SU-DHL-6 (cell line): ENCODE measurements around the gene COL4A1.

ENCODE experiments used
- H2AFZ ChIP-seq: fragments of 200-600 bp; sonication (generic); 2 replicates; pipeline ENCODE4 v1.6.1; 2014; ENCODE audit warnings: low read depth, mild to moderate bottlenecking, moderate library complexity, mixed read lengths, antibody characterized with exemption, low read length; ENCODE audit not compliant: severe bottlenecking
- H3F3A ChIP-seq: fragments of 200-600 bp; shearing (Covaris generic); 2 replicates; pipeline ENCODE4 v1.6.0; 2016; ENCODE audit warnings: antibody characterized with exemption, mild to moderate bottlenecking; ENCODE audit not compliant: insufficient read depth
- H3K27ac ChIP-seq: fragments of 200-600 bp; sonication (generic); 2 replicates; pipeline ENCODE4 v1.5.1; 2016; ENCODE audit warnings: low read depth, mild to moderate bottlenecking, low read length, moderate library complexity, mixed read lengths
- H3K27me3 ChIP-seq: fragments of 200-600 bp; sonication (generic), shearing (Covaris generic); 2 replicates; pipeline ENCODE4 v1.6.0; 2014; ENCODE audit warnings: mild to moderate bottlenecking, low read length
- H3K36me3 ChIP-seq: fragments of 200-600 bp; sonication (generic); 2 replicates; pipeline ENCODE4 v1.6.1; 2014; ENCODE audit warnings: mild to moderate bottlenecking, low read length, mixed read lengths
- H3K4me2 ChIP-seq: fragments of 300-600, 200-600 bp; shearing (Covaris generic), sonication (generic); 2 replicates; pipeline ENCODE4 v1.6.0; 2014; ENCODE audit warnings: low read length, low read depth, mild to moderate bottlenecking; ENCODE audit not compliant: poor library complexity, severe bottlenecking
- H3K4me3 ChIP-seq: fragments of 200-600 bp; sonication (generic); 2 replicates; pipeline ENCODE4 v1.5.1; 2014; ENCODE audit warnings: antibody characterized with exemption, low read length, mild to moderate bottlenecking, mixed read lengths; ENCODE audit not compliant: insufficient read depth, poor library complexity, severe bottlenecking
- H3K79me2 ChIP-seq: fragments of 200-600 bp; sonication (generic); 2 replicates; pipeline ENCODE4 v1.6.1; 2014; ENCODE audit warnings: mild to moderate bottlenecking, low read length, moderate library complexity; ENCODE audit not compliant: insufficient read depth
- H3K9ac ChIP-seq: fragments of 200-600 bp; sonication (generic); 2 replicates; pipeline ENCODE4 v1.7.0; 2014; ENCODE audit warnings: mild to moderate bottlenecking, low read length
- H3K9me2 ChIP-seq: fragments of 200-600 bp; sonication (generic); replicated peaks from 2 replicates; pipeline ENCODE4 v1.6.1; 2014; ENCODE audit warnings: low read length; ENCODE audit not compliant: insufficient read depth
- H3K9me3 ChIP-seq: fragments of 200-600 bp; sonication (generic); 2 replicates; pipeline ENCODE4 v1.6.1; 2014; ENCODE audit warnings: low read length, mixed read lengths; ENCODE audit not compliant: insufficient read depth
- H4K20me1 ChIP-seq: fragments of 200-600 bp; sonication (generic); 2 replicates; pipeline ENCODE4 v1.6.1; 2014; ENCODE audit warnings: low read depth, mild to moderate bottlenecking, antibody characterized with exemption, low read length, moderate library complexity, mixed read lengths
- EZH2phosphoT487 ChIP-seq: fragments of 200-600 bp; sonication (generic), shearing (Covaris generic); conservative IDR thresholded peaks from 2 replicates; pipeline ENCODE4 v1.6.1; 2018; ENCODE audit warnings: mild to moderate bottlenecking, antibody characterized with exemption, low read length, moderate library complexity, mixed read lengths
- TF ChIP-seq, protein P1 (sequence below): fragments of 200-600 bp; sonication (generic); IDR thresholded peaks from one replicate; pipeline ENCODE4 v1.5.1; 2017; ENCODE audit warnings: antibody characterized with exemption, mild to moderate bottlenecking, low read length, moderate library complexity; ENCODE audit not compliant: insufficient read depth, poor library complexity, severe bottlenecking

The COL4A1 gene

DNA sequence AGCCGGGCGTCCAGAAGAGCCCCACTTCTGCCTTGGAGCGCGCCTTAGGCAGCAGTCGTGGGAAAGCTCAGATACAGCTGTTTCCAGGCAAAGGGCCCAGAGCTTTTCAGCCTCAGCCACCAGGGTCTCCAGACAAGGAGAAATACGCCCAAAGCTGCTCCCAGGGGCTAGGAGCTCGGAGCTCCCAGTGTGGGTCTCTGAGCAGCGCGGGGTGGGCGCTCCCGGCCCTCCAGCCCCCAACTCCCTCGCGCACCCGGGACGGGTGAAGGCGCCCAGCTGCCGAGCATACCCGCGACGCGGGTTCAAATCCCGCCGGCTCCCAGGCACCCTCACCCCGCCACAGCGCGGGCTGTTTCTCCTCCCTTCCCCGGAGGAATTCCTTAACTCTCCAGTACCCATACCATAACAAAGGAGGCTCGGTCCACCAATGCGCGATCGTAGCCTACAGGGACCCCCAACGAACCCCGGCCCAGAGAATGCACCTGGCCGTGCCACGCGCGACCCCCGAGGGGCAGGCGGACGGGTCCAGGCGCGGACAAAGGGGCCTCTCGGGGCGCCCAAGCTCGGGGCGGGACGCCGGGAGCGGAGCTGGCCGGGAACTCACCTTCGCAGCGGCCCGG lies 507 bp downstream of the COL4A1 start:
- Histone ChIP-seq H3F3A (no peaks in the 10 kb centered on the region), H3K4me2 (no peak overlapping the region), H3K9me2 (no peaks in the 10 kb centered on the region), H3K27me3 (no peaks in the 10 kb centered on the region), H3K4me3 (no peak overlapping the region), H3K9me3 (no peaks in the 10 kb centered on the region), H3K79me2 (no peaks in the 10 kb centered on the region), H4K20me1 (no peaks in the 10 kb centered on the region), H3K36me3 (no peaks in the 10 kb centered on the region), H3K27ac (no peak overlapping the region), H2AFZ (no peak overlapping the region), H3K9ac (no peak overlapping the region)
- TF ChIP-seq, protein P1, sequence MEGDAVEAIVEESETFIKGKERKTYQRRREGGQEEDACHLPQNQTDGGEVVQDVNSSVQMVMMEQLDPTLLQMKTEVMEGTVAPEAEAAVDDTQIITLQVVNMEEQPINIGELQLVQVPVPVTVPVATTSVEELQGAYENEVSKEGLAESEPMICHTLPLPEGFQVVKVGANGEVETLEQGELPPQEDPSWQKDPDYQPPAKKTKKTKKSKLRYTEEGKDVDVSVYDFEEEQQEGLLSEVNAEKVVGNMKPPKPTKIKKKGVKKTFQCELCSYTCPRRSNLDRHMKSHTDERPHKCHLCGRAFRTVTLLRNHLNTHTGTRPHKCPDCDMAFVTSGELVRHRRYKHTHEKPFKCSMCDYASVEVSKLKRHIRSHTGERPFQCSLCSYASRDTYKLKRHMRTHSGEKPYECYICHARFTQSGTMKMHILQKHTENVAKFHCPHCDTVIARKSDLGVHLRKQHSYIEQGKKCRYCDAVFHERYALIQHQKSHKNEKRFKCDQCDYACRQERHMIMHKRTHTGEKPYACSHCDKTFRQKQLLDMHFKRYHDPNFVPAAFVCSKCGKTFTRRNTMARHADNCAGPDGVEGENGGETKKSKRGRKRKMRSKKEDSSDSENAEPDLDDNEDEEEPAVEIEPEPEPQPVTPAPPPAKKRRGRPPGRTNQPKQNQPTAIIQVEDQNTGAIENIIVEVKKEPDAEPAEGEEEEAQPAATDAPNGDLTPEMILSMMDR, result no peak
- no peak for TF ChIP-seq EZH2phosphoT487

GRCh38 chr13:110305949-110306339 lies 1.0 kb downstream of the COL4A1 start:
- H3K4me2 ChIP-seq, result no peak overlapping the region
- H3K9ac ChIP-seq, result no peak overlapping the region
- H2AFZ ChIP-seq, result no peak overlapping the region
- H3K79me2 ChIP-seq, result no peaks in the 10 kb centered on the region
- H3K9me2 ChIP-seq, result no peaks in the 10 kb centered on the region
- no peaks in the 10 kb centered on the region for H4K20me1 ChIP-seq
- no peaks in the 10 kb centered on the region for H3K9me3 ChIP-seq
- no peaks in the 10 kb centered on the region for H3K27me3 ChIP-seq
- no peak for TF ChIP-seq EZH2phosphoT487
- TF ChIP-seq, protein P1, result no peak
- H3K4me3 ChIP-seq, result no peak overlapping the region
- no peaks in the 10 kb centered on the region for H3K36me3 ChIP-seq
- no peak overlapping the region for H3K27ac ChIP-seq
- H3F3A ChIP-seq, result no peaks in the 10 kb centered on the region

DNA sequence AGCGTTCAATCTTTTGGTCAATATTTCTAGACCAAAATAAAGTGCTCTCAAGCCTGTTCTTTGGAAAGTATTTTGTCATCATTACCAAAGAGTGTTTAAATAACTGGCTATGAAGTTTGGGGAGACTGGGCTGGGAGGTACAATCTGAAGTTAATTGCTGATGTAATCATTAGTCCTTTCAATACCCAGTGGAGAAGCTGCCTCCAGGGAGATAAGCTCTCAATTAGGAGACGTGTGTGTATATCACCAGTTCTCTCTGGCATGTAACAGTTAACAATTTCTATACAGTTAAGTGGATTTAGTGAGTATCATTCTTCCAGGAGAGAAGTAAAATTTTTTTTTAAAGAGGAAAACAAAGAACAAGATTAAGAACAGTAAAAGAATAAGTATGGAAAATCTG lies 1.4 kb downstream of the COL4A1 start:
- Histone ChIP-seq H3K36me3 (no peaks in the 10 kb centered on the region), H3K9me2 (no peaks in the 10 kb centered on the region), H2AFZ (no peak overlapping the region), H3K9ac (no peak overlapping the region), H4K20me1 (no peaks in the 10 kb centered on the region), H3K4me3 (no peak overlapping the region), H3K9me3 (no peaks in the 10 kb centered on the region), H3F3A (no peaks in the 10 kb centered on the region), H3K27me3 (no peaks in the 10 kb centered on the region), H3K79me2 (no peaks in the 10 kb centered on the region), H3K27ac (no peak overlapping the region), H3K4me2 (no peak overlapping the region)
- TF ChIP-seq EZH2phosphoT487, result no peak
- TF ChIP-seq, protein P1, result no peak
